Measurements from ENCODE around the gene C9orf85.

DNA sequence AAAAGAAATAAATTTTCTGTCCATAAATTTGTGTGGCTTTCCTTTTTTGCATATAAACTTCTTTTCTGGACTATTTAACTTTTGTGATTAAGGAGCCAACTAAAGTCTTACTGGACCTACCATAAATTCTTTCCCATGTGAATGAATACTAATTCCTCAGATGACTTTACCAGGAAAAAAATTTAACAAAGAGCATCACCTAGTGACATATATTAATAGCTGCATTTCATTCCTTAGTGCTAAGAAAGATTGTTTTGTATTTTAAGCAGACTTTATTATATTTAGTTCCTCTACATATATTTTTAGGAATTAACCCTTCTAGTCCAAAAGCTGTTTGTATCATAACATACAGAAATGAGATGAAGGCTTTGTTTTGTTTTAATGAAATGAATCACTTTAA lies 64.4 kb downstream of the C9orf85 start:
- TF ChIP-seq, protein P1, sequence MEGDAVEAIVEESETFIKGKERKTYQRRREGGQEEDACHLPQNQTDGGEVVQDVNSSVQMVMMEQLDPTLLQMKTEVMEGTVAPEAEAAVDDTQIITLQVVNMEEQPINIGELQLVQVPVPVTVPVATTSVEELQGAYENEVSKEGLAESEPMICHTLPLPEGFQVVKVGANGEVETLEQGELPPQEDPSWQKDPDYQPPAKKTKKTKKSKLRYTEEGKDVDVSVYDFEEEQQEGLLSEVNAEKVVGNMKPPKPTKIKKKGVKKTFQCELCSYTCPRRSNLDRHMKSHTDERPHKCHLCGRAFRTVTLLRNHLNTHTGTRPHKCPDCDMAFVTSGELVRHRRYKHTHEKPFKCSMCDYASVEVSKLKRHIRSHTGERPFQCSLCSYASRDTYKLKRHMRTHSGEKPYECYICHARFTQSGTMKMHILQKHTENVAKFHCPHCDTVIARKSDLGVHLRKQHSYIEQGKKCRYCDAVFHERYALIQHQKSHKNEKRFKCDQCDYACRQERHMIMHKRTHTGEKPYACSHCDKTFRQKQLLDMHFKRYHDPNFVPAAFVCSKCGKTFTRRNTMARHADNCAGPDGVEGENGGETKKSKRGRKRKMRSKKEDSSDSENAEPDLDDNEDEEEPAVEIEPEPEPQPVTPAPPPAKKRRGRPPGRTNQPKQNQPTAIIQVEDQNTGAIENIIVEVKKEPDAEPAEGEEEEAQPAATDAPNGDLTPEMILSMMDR (IDR thresholded peaks at IDR 0.05) = peak; percentile 36; the same call in 1 of the 2 replicates
- TF ChIP-seq ZFX (IDR thresholded peaks at IDR 0.05; ENCODE audit: borderline replicate concordance) = no peak

Data from 22Rv1 (cell line).